Body of pancreas (tissue), 4 donors: ENCODE results near the gene CAPZA2. TPM values are rescaled to one million over a fixed set of nuclear protein-coding genes. Genes with fewer than 3 reads are reported as not detected.
A peak's percentile ranks its signal among the peaks of the same experiment; 100 is the strongest.

Source experiments
- ATAC-seq: fragments of 150-250 bp; one replicate; pipeline ENCODE4 v1.9.1; 2016
- DNase-seq, 4 donors: peaks; one replicate each; pipeline ENCODE4 v3.0.0-alpha.2; 2019
- H3K27ac ChIP-seq, 4 donors: fragments of 200-600 bp; sonication (generic); 1 replicate in 3 of 4; 2 replicates in 1 of 4; pipeline versions ENCODE4 v1.5.1 to v1.6.1; 2016 to 2019; ENCODE audit warnings: mild to moderate bottlenecking in 1 of 4, mixed read lengths in 1 of 4, moderate library complexity in 1 of 4
- H3K27me3 ChIP-seq, 2 donors: fragments of 200-600 bp; sonication (generic); one replicate each; pipeline ENCODE4 v1.6.0; 2016; ENCODE audit warnings: mild to moderate bottlenecking in 1 of 2
- H3K36me3 ChIP-seq, 2 donors: fragments of 200-600 bp; sonication (generic); replicated peaks in 1 of 2; 2 replicates each; pipeline ENCODE4 v1.5.1; 2016; ENCODE audit warnings: low read depth in 2 of 2; ENCODE audit not compliant: insufficient read depth in 1 of 2
- H3K4me1 ChIP-seq: fragments of 200-600 bp; sonication (generic); one replicate; pipeline ENCODE4 v1.6.0; 2016
- H3K4me3 ChIP-seq, 2 donors: fragments of 200-600 bp; sonication (generic); 1 replicate in 1 of 2; 2 replicates in 1 of 2; pipeline ENCODE4 v1.5.1; 2016 to 2019
- H3K9me3 ChIP-seq, 3 donors: fragments of 200-600 bp; sonication (generic); 1 replicate in 2 of 3; 2 replicates in 1 of 3; pipeline ENCODE4 v1.5.1; 2016
- POLR2A ChIP-seq, 3 donors: fragments of 450-650 bp; IDR thresholded peaks; one replicate each; pipeline ENCODE4 v1.6.1; 2016; ENCODE audit warnings: antibody characterized with exemption in 3 of 3, mild to moderate bottlenecking in 2 of 3
- WGBS, 2 donors: methylation state at CpG; one replicate each; pipeline ENCODE4 v1.1.5; 2017; 5-methylcytosine and 5-hydroxymethylcytosine counted together
- intact Hi-C: fragments of 100-400 bp; cut with DNase I; formaldehyde crosslinking; loops from one replicate; pipeline ENCODE4 v1.15.1; 2023
- total RNA-seq, 2 donors: library from RNA; depleted of rRNA; stranded (reverse); fragments of >200 nt; gene quantifications; one replicate each; pipeline ENCODE4 v1.1.0, GENCODE V29; 2016
- TF ChIP-seq, protein P1 (sequence below), 7 experiments: fragments of 450-650 bp in 4 of 7; fragments of 200-600 bp in 3 of 7; sonication (generic) in 3 of 7; IDR thresholded peaks; one replicate each; pipeline ENCODE4 v1.5.1; 2016 to 2019; ENCODE audit warnings: antibody characterized with exemption in 7 of 7

Gene CAPZA2
- total RNA-seq, 2 donors from 2014 or later, result 53.1 to 53.4 TPM

- 54 to 67% methylated on average over 2 of the region's 2 CpGs for WGBS, 2 donors
- Histone ChIP-seq H3K4me1 (peaks cover 3% of the 10 kb centered on the region), H3K27me3 (no peaks in the 10 kb centered on the region), H3K27ac (no peak overlapping the region), H3K4me3 (no peak overlapping the region), H3K9me3 (no peaks in the 10 kb centered on the region), H3K36me3 (no peaks in the 10 kb centered on the region)
- ATAC-seq (no peak), DNase-seq (no peak)
- intact Hi-C loops, result no loop called here
- no peak for TF ChIP-seq POLR2A (IDR thresholded peaks at IDR 0.05)
- TF ChIP-seq, protein P1, sequence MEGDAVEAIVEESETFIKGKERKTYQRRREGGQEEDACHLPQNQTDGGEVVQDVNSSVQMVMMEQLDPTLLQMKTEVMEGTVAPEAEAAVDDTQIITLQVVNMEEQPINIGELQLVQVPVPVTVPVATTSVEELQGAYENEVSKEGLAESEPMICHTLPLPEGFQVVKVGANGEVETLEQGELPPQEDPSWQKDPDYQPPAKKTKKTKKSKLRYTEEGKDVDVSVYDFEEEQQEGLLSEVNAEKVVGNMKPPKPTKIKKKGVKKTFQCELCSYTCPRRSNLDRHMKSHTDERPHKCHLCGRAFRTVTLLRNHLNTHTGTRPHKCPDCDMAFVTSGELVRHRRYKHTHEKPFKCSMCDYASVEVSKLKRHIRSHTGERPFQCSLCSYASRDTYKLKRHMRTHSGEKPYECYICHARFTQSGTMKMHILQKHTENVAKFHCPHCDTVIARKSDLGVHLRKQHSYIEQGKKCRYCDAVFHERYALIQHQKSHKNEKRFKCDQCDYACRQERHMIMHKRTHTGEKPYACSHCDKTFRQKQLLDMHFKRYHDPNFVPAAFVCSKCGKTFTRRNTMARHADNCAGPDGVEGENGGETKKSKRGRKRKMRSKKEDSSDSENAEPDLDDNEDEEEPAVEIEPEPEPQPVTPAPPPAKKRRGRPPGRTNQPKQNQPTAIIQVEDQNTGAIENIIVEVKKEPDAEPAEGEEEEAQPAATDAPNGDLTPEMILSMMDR (IDR thresholded peaks at IDR 0.05), result no peak
Measured at GRCh38 chr7:116857052-116857451, 5.3 kb upstream of the CAPZA2 start.

DNA sequence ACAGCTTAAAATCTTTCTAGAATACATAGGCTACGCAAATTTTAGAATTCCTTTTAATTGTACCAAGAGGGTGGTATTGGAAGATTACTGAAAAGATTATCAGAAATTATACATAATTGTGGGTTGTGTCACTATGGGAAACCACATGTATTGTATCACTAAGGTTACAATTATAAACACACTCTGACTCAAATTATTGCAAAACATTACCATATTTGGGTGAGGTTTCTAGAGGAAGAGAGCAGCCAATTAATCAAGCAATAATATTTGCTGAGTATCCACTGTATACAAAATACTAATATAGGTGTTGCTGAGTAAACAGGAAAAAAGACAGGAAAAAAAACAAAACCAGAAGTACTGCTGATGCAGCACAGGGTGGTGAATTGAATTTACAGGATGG lies 3.1 kb upstream of the CAPZA2 start:
- 83 to 88% methylated on average over 1 of the region's 1 CpG for WGBS, 2 donors

DNA sequence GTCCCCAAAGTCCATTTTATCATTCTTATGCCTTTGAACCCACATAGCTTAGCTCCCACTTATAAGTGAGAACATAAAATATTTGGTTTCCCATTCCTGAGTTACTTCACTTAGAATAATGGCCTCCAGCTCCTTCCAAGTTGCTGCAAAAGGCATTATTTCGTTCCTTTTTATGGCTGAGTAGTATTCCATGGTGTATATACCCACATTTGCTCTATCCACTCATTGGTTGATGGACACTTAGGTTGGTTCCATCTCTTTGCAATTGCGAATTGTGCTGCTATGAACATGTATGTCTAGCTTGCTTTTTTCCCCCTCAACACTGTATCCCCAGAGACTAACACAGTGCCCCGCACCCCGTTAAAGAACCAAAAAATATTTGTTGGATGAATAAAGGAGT lies 670 bp upstream of the CAPZA2 start:
- TF ChIP-seq POLR2A (IDR thresholded peaks at IDR 0.05), result no peak
- TF ChIP-seq, protein P1 (IDR thresholded peaks at IDR 0.05), result no peak
- no peaks in the 10 kb centered on the region for H3K36me3 ChIP-seq
- peaks cover 20% of the 10 kb centered on the region for H3K4me1 ChIP-seq
- DNase-seq (no peak), ATAC-seq (no peak)
- no peaks in the 10 kb centered on the region for H3K27me3 ChIP-seq
- no peaks in the 10 kb centered on the region for H3K9me3 ChIP-seq
- no peak overlapping the region for H3K4me3 ChIP-seq
- WGBS, 2 donors, result 70 to 71% methylated on average over 4 of the region's 4 CpGs
- intact Hi-C loops, result no loop called here
- H3K27ac ChIP-seq, result peak overlapping the region in 2 of 4 donors; percentile 95 to 98

More for the DNA sequence above, 3.1 kb upstream of the CAPZA2 start:
- peaks cover 16% of the 10 kb centered on the region for H3K4me1 ChIP-seq
- ATAC-seq (no peak), DNase-seq (no peak)
- no peaks in the 10 kb centered on the region for H3K9me3 ChIP-seq
- H3K4me3 ChIP-seq, result no peak overlapping the region
- H3K27ac ChIP-seq, result no peak overlapping the region
- H3K36me3 ChIP-seq, result no peaks in the 10 kb centered on the region
- intact Hi-C loops, result no loop called here
- H3K27me3 ChIP-seq, result no peaks in the 10 kb centered on the region
- no peak for TF ChIP-seq POLR2A (IDR thresholded peaks at IDR 0.05)
- TF ChIP-seq, protein P1 (IDR thresholded peaks at IDR 0.05), result no peak

- 0 to 1% methylated on average over 30 to 32 of the region's 33 CpGs for WGBS, 2 donors
- Histone ChIP-seq H3K27ac (peak overlapping the region; percentile 90 to 98 (median 94)), H3K36me3 (no peaks in the 10 kb centered on the region), H3K27me3 (no peaks in the 10 kb centered on the region), H3K9me3 (no peaks in the 10 kb centered on the region), H3K4me1 (peaks cover 20% of the 10 kb centered on the region), H3K4me3 (peak overlapping the region; percentile 34 to 86)
- intact Hi-C loops, result no loop called here
- DNase-seq, result peak in 2 of 4 donors; percentile 13 to 31
- no peak for TF ChIP-seq POLR2A (IDR thresholded peaks at IDR 0.05)
- TF ChIP-seq, protein P1 (IDR thresholded peaks at IDR 0.05), result peak in 2 of 7 experiments; percentile 2 to 15
- peak; percentile 47 for ATAC-seq
Measured at GRCh38 chr7:116862951-116863670, 724 bp downstream of the CAPZA2 start.
